Measurements from ENCODE around the gene INTS6L.

- no peak for TF ChIP-seq POLR2AphosphoS5 (IDR thresholded peaks at IDR 0.05; ENCODE audit: borderline replicate concordance, low read depth, low read length)
- no peak for TF ChIP-seq EZH2 (IDR thresholded peaks at IDR 0.05)
Measured at GRCh38 chrX:135516376-135516775, 4.1 kb upstream of the INTS6L start.

All from SK-N-MC (cell line).